Measurements from ENCODE around the gene CLEC10A. TPM values are rescaled to one million over a fixed set of nuclear protein-coding genes. Genes with fewer than 3 reads are reported as not detected.
"Not testable (repeated sequence)": the region's sequence is repeated elsewhere in the genome, so short reads cannot be mapped to it uniquely, and the experiment has no call there.

Gene CLEC10A
- total RNA-seq = not detected

GRCh38 chr17:7079581-7080455 is at the start of gene CLEC10A:
Gene CLEC10A, minus strand, starts transcription at chr17:7080251. Its CDS starts 1,439 bp downstream, at chr17:7078812.
- no peak within 1 kb of the TSS for H3K4me3 Mint-ChIP-seq
- DNase-seq = no peak
- H3K27ac Mint-ChIP-seq = no peak within 1 kb of the TSS

GRCh38 chr17:7129311-7129710 is 49.3 kb upstream of the CLEC10A start:
- Mint-ChIP-seq H3K9me3 (no peaks in the 10 kb centered on the region), H3K27me3 (no peaks in the 10 kb centered on the region), H3K4me1 (peaks cover 17% of the 10 kb centered on the region)

More at GRCh38 chr17:7079581-7080455, at the start of gene CLEC10A:
- H3K4me1 Mint-ChIP-seq = peaks cover 20% of the 10 kb centered on the region
- H3K27me3 Mint-ChIP-seq = peaks cover 11% of the 10 kb centered on the region
- H3K36me3 Mint-ChIP-seq = no peaks in the 10 kb centered on the region
- peaks cover 4% of the 10 kb centered on the region for H3K9me3 Mint-ChIP-seq

GRCh38 chr17:7128160-7128559 is 48.1 kb upstream of the CLEC10A start:
- Mint-ChIP-seq H3K27me3 (peaks cover 2% of the 10 kb centered on the region), H3K4me1 (peaks cover 12% of the 10 kb centered on the region), H3K27ac (no peak overlapping the region), H3K4me3 (no peak overlapping the region), H3K9me3 (no peaks in the 10 kb centered on the region), H3K36me3 (no peaks in the 10 kb centered on the region)
- DNase-seq = no peak

More at GRCh38 chr17:7129311-7129710, 49.3 kb upstream of the CLEC10A start:
- H3K27ac Mint-ChIP-seq = no peak overlapping the region
- no peak overlapping the region for H3K4me3 Mint-ChIP-seq
- no peaks in the 10 kb centered on the region for H3K36me3 Mint-ChIP-seq
- no peak for DNase-seq

- not testable (repeated sequence) for H3K27ac Mint-ChIP-seq, H3K4me1 Mint-ChIP-seq, H3K4me3 Mint-ChIP-seq, H3K9me3 Mint-ChIP-seq, H3K36me3 Mint-ChIP-seq, H3K27me3 Mint-ChIP-seq, DNase-seq
Observed at GRCh38 chr17:7127501-7127900, 47.5 kb upstream of the CLEC10A start.

GRCh38 chr17:7126386-7126785 is 46.3 kb upstream of the CLEC10A start:
- H3K9me3 Mint-ChIP-seq, H3K27ac Mint-ChIP-seq, DNase-seq, H3K4me1 Mint-ChIP-seq, H3K27me3 Mint-ChIP-seq, H3K4me3 Mint-ChIP-seq, H3K36me3 Mint-ChIP-seq: not testable (repeated sequence)

- peaks cover 10% of the 10 kb centered on the region for H3K27me3 Mint-ChIP-seq
- H3K4me1 Mint-ChIP-seq = peaks cover 2% of the 10 kb centered on the region
- DNase-seq = no peak
- no peaks in the 10 kb centered on the region for H3K36me3 Mint-ChIP-seq
- H3K27ac Mint-ChIP-seq = no peak overlapping the region
- H3K4me3 Mint-ChIP-seq = no peak overlapping the region
- no peaks in the 10 kb centered on the region for H3K9me3 Mint-ChIP-seq
Observed at GRCh38 chr17:7124923-7125322, 44.9 kb upstream of the CLEC10A start.

GRCh38 chr17:7123844-7124243 is 43.8 kb upstream of the CLEC10A start:
- Mint-ChIP-seq H3K27ac (no peak overlapping the region), H3K9me3 (no peaks in the 10 kb centered on the region), H3K4me1 (peaks cover 2% of the 10 kb centered on the region), H3K36me3 (no peaks in the 10 kb centered on the region), H3K4me3 (no peak overlapping the region), H3K27me3 (peaks cover 17% of the 10 kb centered on the region)
- DNase-seq = no peak

GRCh38 chr17:7122381-7122780 is 42.3 kb upstream of the CLEC10A start:
- Mint-ChIP-seq H3K27me3 (peaks cover 17% of the 10 kb centered on the region), H3K4me1 (peaks cover 2% of the 10 kb centered on the region), H3K36me3 (no peaks in the 10 kb centered on the region), H3K9me3 (no peaks in the 10 kb centered on the region), H3K4me3 (no peak overlapping the region), H3K27ac (no peak overlapping the region)
- DNase-seq = no peak

GRCh38 chr17:7120635-7121034 is 40.6 kb upstream of the CLEC10A start:
- H3K9me3 Mint-ChIP-seq, H3K4me3 Mint-ChIP-seq, H3K27ac Mint-ChIP-seq, DNase-seq, H3K36me3 Mint-ChIP-seq, H3K4me1 Mint-ChIP-seq: not testable (repeated sequence)
- peaks cover 17% of the 10 kb centered on the region for H3K27me3 Mint-ChIP-seq

- Mint-ChIP-seq H3K27me3 (peaks cover 17% of the 10 kb centered on the region), H3K9me3 (no peaks in the 10 kb centered on the region), H3K36me3 (no peaks in the 10 kb centered on the region), H3K4me1 (peaks cover 2% of the 10 kb centered on the region), H3K27ac (no peak overlapping the region), H3K4me3 (no peak overlapping the region)
- DNase-seq = no peak
Observed at GRCh38 chr17:7120123-7120522, 40.1 kb upstream of the CLEC10A start.

GRCh38 chr17:7119314-7119713 is 39.3 kb upstream of the CLEC10A start:
- Mint-ChIP-seq H3K4me3 (no peak overlapping the region), H3K4me1 (peaks cover 2% of the 10 kb centered on the region), H3K27me3 (peaks cover 17% of the 10 kb centered on the region), H3K36me3 (no peaks in the 10 kb centered on the region), H3K9me3 (no peaks in the 10 kb centered on the region), H3K27ac (no peak overlapping the region)
- no peak for DNase-seq

GRCh38 chr17:7114875-7115614 is 35.0 kb upstream of the CLEC10A start:
- no peak for DNase-seq
- no peaks in the 10 kb centered on the region for H3K9me3 Mint-ChIP-seq
- no peaks in the 10 kb centered on the region for H3K4me1 Mint-ChIP-seq
- H3K27ac Mint-ChIP-seq = no peak overlapping the region
- no peaks in the 10 kb centered on the region for H3K36me3 Mint-ChIP-seq
- H3K4me3 Mint-ChIP-seq = no peak overlapping the region
- peaks cover 7% of the 10 kb centered on the region for H3K27me3 Mint-ChIP-seq

- H3K9me3 Mint-ChIP-seq = no peaks in the 10 kb centered on the region
- no peak within 1 kb of the TSS for H3K27ac Mint-ChIP-seq
- no peak for DNase-seq
Observed at GRCh38 chr17:7114241-7114874, 34.3 kb upstream of the CLEC10A start, which contains the start of gene ASGR2. Gene ASGR2, minus strand, starts transcription at chr17:7114822. Its CDS starts 582 bp downstream, at chr17:7114240.

GRCh38 chr17:7113273-7114071 is 33.4 kb upstream of the CLEC10A start:
- Mint-ChIP-seq H3K27me3 (no peaks in the 10 kb centered on the region), H3K27ac (no peak overlapping the region), H3K9me3 (no peaks in the 10 kb centered on the region), H3K4me1 (peaks cover 4% of the 10 kb centered on the region), H3K4me3 (no peak overlapping the region), H3K36me3 (no peaks in the 10 kb centered on the region)
- DNase-seq = no peak

More at GRCh38 chr17:7114241-7114874, 34.3 kb upstream of the CLEC10A start, which contains the start of gene ASGR2:
- no peak within 1 kb of the TSS for H3K4me3 Mint-ChIP-seq
- H3K4me1 Mint-ChIP-seq = peaks cover 4% of the 10 kb centered on the region
- peaks cover under 1% of the 10 kb centered on the region for H3K27me3 Mint-ChIP-seq
- H3K36me3 Mint-ChIP-seq = no peaks in the 10 kb centered on the region
